Neural progenitor cell (in vitro differentiated cells): ENCODE results near the gene MASP2.

Source experiments
- EZH2phosphoT487 ChIP-seq: fragments of 200-600 bp; sonication (generic); IDR thresholded peaks from 2 replicates; pipeline ENCODE4 v1.6.1; 2017; ENCODE audit warnings: antibody characterized with exemption
- TF ChIP-seq, protein P1 (sequence below): fragments of 200-600 bp; sonication (generic); IDR thresholded peaks from 2 replicates; pipeline ENCODE4 v1.5.1; 2017; ENCODE audit warnings: antibody characterized with exemption, mild to moderate bottlenecking

DNA sequence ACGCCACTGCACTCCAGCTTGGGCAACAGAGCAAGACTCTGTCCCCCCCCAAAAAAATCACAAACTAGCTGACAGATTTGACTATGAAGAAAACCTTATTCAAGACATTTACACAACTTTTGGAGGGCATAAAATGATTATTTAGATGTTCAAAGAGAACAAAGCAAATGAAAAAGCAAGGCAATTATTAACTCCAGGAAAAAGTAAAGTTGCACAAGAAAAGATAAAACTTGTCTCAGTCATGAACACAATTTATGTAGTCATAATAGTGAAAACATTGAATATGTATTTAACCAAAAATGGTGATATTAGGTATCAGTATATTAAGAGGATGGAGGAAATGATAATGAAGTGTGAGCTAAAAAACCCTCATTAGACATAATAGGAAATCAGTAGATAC is 46.5 kb downstream of the MASP2 start:
- TF ChIP-seq, protein P1, sequence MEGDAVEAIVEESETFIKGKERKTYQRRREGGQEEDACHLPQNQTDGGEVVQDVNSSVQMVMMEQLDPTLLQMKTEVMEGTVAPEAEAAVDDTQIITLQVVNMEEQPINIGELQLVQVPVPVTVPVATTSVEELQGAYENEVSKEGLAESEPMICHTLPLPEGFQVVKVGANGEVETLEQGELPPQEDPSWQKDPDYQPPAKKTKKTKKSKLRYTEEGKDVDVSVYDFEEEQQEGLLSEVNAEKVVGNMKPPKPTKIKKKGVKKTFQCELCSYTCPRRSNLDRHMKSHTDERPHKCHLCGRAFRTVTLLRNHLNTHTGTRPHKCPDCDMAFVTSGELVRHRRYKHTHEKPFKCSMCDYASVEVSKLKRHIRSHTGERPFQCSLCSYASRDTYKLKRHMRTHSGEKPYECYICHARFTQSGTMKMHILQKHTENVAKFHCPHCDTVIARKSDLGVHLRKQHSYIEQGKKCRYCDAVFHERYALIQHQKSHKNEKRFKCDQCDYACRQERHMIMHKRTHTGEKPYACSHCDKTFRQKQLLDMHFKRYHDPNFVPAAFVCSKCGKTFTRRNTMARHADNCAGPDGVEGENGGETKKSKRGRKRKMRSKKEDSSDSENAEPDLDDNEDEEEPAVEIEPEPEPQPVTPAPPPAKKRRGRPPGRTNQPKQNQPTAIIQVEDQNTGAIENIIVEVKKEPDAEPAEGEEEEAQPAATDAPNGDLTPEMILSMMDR = no peak
- no peak for TF ChIP-seq EZH2phosphoT487
